ENCODE results near the gene CARS1.

The CARS1 gene
- total RNA-seq = 32.7 to 58.6 (median 53.0) reads per million in 4 donors

DNA sequence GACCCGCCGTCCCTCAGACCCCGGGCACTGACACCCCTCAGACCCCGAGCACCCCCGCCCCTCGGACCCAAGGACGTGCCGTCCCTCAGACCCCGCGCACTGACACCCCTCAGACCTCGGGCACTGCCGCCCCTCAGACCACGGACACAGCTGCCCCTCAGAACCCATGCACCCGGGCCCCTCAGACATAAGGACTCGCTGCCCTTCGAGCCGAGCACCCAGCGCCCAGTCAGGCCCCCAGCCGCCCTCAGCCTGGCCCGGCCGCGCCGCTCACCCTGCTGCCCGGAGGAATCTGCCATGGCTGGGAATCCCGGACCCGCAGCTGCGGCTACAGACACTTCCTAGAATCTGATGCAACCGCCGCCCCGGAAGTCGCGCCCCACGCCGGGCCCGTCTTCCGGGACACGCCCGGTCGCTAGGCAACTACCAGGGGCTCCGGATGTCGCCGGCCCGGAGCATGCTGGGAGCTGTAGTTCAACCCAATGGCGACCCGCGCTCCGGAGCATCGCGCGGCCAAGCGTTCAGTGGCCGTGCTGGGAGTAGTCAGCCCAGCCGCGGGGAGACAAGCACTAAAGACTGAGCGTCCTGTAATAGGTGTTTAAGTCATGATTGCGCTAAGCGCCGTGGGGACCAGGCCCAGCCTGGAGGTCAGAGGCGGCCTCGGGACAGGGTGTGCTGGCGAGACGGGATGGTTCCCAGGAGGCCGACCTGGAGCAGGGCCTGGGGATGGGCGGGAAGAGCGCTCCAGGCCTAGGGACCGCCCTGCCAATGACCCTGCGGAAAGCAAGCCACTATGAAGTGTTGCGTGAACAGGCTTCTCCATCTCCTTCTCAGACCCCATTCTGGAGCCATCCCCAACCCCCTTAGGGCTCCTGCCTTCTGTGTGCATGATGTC lies at the start of gene CARS1:
Gene CARS1, minus strand, starts transcription at position 355 of the 895 bp plus-strand sequence. Its CDS starts 56 bp downstream, at position 299.
- DNase-seq = peak; percentile 88 to 96 (median 91)

DNA sequence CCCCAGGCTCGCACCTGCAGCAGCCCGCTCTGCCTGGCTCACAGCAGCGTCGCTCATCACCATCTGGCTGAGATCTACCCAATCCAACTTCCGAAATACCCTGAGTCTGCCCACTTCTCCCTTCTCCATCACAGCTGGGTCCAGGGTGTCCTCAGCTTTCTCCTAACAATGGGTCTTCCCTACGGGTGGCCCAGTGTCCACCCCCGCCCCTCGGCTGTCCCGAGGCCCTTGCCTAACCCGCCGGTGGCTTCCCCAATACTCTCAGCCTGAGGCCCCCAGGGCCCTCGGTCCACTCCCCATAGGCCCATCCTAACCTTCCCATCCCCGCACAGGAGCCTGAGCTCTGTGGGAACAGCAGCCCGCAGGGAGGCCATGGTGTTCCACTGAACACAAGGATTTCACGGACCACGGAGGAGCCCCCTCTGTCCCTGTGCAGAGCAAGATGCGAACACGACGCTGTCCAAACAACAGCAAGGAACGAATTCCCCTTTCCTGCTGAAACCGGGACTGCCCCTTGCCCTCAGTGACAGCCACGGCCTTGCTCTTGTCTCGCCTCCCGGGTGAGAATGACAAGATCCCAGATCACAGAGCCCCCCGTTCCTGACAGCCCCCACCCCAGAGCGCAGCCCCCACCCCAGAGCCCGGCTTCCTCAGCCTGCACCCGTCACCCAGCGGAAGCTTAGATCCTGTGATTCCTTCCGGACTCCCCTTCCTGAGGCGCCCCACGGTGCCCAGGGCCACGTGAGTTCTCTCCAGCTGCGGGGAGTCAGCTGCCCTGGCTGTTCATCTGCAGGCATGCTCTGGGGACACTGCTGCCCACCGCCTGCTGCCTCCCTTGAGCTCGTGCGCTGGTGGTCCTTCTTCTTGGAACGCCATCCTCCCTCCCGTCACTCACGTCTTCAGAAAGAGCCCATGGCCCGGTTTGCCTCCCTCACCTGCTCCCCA lies 48.8 kb upstream of the CARS1 start:
- no peak for DNase-seq

DNA sequence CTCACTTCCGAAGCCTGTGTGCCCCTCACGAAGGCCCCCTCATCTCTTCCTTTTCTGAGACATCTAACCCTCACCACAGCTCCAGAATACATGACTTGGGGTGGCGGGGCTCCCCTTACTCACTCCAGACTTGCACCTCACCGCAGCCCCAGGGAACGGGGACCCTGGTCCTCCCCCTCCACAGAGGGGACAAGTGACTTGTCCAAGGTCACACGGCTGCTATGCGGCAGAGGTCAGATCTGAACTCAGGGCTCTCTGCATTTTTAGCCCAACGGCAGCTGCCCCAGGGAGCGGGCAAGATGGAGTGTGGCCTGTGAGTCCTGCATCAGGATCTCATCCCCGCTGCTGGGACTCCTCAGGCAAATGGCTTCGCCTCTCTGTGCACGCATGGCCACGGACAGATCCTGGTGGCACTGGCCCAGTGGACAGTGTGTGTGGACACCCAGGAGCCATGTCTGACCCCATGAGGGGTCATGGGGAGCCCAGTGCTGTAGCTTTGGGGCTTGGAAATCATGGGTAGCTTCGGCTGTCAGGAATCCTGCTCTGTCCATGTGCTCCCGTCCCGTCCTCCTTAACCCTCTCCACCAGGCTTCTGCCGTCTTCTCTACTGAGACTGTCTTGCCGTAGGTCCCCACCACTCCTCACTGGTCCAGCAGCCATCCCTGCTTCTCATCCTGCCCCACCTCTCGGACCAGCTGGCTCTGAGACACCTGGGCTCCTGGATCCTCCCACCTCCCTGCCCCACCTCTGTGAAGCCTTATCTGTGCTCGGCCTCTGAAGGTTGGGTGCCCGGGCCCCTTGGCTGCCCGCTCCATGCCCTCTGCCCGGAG lies 48.0 kb upstream of the CARS1 start:
- no peak for DNase-seq

DNA sequence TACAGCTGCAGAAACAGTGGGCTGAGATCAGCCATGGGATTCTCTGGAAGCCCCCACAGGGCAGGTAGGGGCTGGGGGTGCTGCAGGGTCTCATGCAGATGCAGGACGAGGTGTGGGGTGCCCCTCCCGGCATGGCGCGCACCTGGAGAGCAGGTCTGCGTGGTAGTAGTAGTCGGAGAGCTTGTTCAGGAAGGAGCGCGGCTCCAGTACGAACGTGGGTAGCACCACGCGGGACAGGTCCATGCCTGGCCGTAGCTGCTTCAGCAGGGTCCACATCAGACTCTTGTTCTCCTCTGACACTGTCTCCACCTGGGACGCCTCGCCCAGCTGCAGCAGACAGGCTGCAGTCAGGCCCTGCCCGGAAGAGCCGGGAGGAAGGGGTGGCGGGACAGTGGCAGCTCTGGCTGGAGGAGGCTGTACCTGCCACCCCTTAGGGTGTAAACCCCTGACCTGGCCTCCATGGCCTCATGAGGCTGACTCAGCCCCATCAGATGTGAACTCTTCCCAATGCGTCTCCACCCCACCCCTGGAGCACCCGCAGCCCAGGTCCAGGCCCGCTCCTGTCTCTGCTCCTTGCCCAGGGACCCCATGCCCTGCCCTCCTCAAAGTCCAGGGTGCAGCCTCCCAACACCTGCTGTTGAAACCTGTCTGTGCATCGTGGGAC lies 47.0 kb upstream of the CARS1 start:
- DNase-seq = no peak

DNA sequence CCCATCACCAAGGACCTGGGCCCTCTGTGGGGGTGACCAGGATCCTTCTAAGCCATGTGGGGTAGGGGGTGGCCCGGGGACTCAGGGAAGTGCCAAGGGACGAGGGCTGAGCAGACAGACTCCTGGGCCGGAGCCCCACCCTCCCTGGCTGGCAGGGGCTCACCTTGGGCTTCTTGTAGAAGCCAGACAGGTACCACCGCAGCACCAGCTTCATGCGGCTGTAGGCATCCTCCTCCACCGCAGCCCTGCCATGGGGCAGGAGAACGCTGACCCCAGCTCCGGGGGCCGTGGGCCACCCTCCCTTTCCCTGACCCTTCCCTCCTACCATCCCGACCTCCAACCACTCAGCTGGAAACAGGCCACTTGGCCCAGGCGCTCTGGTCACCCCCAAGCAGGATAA lies 45.9 kb upstream of the CARS1 start:
- no peak for DNase-seq

DNA sequence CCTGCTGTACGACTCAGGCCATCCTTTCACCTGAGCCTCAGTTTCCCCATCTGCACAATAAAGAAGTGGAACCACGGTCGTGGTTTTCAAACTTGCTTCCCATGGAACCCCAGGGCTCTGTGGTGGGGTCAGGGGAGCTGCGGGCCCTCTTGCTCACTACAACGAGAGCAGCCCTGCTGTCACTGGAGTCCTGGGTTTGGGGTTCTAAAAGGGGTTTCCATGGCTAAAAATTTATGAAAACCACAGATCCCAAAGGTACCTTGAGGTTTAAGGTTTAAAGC lies 45.4 kb upstream of the CARS1 start:
- no peak for DNase-seq

DNA sequence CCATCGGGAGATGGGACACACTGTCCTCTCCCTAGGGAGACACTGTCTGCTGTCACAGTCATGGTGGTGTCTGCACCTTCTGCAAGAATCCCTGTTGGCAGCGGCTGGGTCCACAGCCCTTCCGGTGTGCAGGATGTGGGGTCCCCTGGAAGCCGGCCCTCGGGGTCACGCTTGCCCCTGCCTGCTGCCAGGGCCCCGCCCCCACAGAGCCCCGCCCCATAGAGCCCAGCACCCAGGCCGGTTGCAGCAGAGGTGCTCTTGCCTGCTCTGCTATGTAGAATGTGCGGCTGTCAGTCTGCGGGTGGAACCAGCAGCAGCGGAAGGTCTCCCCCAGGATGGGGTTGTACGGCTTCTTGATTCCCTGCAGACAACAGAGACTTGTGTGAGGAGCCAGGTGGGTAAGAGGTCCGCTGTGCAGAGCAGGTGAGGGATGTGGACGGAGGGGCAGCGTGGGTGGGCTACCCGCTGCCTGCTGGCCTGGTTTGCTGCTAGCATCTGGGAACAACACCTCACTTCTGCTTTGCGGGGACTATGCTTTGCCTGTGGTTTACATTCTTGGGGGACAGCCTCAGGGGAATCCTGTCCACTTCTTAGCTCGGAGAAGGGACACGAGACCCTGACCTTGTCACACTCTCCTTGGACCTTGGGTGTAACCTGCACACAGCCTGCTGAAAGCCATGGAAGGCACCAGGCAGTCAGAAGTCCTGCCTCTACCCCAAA lies 44.9 kb upstream of the CARS1 start:
- no peak for DNase-seq

DNA sequence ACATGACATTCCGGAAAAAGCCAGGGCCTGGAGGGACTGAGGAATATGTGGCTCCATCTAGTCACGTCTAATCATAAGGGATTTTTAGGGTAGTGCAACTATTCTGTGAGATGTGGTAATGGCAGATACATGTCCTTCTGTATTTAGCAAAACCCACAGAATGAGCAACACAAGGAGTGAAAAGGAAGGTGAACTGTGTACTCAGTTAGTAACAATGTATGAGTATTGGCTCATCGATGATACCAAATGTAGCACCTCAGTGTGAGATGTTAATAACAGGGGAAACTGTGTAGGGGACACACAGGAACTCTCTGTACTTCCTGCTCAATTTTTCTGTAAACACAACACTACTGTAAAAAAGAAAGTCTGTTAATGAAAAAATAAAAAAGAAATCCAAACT lies 42.0 kb upstream of the CARS1 start:
- DNase-seq = no peak

DNA sequence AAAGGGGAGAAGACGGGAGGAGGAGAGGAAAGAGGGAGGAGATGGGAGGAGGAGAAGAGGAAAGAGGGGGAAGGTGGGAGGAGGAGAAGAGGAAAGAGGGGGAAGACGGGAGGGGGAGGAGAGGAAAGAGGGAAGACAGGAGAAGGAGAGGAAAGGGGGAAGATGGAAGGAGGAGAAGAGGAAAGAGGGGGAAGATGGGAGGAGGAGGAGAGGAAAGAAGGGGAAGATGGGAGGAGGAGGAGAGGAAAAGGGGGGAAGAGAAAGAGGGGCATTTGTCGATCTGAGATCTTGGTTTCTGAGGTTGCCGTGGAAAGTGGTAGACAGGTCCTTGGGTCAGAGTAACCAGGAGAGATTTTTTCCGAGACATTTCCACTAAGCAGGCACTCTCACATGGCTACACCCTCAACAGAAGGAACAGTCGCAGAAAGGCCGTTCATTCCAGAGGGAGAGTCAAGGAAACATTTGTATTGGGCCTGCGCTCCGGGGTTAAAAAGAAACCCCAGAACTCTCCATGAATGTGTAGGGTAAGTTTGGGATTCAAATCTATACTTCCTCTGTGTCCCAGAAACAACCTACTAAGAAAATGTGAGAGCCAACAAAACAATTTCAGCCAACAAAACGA lies 39.8 kb upstream of the CARS1 start:
- no peak for DNase-seq

DNA sequence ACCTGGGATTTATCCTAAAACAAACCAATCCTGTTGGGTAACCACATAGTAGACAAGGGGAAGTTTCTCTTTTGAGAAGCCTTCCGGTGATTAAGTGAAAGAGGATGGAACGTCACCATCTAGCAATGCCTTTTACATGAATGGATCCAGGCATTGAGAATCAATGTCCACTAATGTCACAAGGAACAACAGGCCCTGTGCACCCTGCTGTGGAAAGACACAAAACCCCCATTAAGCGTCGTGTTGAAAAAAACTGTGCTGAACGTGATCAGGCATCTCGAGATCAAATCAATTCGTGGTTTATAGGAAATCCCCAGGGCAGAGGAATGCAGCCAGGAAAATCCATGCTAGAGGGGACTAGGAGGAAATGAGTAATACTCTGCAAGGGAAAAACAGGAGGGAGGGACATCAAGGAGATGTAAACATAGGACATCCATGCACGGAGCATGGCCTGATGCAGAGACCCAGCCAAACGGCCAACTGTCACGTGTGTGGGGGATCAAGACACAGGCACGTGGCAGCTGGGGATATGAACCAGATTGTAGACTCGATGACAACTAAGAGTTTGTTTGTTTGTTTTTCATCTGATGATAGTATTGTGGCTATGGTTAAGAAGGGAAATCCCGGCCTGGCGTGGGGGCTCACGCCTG lies 38.6 kb upstream of the CARS1 start:
- no peak for DNase-seq

DNA sequence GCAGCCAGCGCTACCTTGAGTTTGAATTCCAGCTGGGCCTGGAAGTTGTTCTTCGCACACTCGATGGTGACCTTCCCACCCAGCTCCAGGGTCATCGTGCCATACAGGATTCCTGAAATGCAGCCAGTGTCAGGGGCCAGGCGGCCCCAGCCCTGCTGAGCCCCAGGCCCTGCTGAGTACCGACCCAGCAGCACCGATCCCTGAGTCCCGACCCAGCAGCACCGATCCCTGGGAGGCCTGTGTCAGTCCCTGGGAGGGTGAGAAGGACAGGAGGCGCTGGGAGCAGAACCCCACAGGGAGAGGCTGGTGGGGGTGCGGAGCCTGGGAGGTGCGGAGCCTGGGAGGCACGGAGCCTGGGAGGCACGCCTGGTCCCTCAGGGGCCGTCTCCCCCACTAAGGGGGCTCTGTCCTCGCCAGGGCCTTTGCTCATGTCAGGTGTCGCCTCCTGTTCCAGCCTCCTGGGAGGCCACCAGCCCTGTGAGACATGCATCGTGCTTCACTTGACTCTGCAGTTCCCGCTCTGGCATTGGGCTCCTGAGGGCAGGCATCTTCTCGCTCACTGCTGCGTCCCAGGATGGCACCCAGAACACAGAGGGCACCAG lies 37.1 kb upstream of the CARS1 start:
- DNase-seq = no peak

DNA sequence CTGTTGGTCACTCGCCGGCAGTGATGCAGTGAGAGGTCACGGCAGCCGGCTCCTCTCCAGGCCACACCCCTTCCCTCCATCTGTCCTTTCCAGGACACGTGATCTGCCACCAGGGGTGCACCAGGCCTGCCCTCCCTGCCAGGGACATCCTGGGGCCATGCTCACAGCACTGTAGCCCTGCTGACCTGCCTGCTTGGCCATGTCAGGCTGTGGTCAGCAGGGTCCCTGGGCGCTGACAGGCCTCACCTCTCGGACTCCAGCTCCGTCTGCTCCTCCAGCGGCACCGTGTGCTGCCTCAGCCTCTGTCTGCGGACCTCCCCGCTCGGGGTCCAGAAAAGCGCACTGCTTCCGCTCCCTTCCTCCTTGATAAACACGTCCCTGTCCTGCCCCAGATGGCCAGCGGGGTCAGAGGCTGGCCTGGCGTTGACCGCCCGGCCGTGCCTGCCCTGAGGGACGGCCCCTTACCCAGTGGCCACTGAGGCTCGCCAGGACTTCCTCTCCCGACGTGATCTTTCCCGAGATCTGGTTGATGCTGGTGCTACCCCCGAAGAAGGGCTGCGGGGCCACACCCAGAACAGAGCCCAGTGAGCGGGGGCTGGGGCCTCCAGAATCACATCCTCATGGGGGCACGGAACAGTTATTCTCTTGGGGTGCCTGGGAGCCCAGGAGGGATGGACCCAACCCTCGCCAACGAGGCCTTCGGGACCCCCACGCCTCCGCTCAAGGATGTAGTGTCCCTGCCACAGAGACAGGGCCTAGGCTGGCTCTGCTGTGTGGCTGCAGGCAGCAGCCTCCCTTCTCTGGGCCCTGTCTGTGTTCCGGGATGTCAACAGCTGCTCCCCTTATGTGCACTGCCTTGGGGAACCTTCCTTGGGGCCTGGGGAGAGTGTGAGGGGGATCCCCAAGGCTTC lies 36.3 kb upstream of the CARS1 start:
- no peak for DNase-seq

DNA sequence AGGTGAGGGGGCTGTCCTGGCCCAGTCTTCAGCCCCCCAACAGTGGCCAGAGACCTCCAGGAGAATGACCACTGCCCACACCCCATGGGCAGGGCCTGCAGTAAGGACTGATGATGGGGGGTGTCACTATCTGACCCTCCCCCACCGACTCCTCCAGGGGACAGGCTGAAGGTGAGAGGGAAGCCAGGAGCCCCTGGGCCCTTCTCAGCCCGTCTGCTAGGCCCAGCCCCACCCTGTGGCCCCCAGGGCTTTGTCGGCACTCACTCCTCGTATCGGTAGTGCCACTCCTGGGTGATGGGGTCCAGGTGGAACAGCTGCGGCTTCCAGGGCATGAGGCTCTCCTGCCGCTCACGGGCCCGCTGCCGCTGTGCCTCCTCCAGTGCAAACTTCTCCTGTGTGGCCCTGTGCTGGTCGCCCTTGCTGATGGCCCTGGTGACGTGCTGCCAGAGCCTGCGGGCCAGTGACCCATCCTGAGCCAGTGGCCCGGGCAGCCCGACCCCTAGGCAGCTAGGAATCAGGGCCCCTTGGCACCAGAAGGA lies 35.4 kb upstream of the CARS1 start:
- DNase-seq = no peak

DNA sequence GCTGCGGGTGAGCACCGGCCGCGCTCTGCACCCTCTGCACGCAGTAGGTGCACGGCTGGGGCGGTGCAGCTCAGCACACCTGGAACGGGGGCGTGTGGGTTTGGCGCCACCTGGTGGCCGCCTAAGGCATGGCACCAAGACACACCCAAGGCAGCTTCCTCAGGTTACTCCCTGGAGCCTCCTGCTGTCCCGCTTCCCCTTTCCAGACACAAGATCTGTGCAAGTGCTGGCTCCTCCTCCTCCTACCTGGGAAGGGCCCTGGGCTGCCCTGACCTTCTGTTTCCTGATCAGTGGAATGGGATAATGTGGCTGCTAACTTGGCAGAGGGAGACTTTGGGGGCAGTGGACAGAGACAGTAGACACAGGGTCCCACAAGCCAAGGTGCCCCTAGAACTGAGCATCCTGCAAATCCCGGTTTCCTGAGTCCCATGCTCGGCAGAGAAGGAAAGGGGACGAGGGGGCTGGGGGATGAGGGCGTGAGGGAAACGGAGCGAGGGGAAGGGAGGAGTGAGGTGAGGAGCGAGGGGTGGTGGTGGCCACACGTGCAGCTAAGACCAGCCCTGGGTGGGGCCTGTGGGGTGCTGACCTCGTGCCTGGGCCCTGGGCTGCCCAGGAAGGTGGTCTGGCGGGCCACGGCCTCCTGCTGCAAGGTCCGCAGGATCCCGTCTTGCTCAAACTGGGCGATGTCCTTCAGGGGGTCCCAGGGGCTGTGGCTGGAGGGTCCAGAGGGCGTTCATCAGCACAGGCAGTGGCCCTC lies 34.8 kb upstream of the CARS1 start:
- DNase-seq = peak; percentile 45 to 72 (median 62)

DNA sequence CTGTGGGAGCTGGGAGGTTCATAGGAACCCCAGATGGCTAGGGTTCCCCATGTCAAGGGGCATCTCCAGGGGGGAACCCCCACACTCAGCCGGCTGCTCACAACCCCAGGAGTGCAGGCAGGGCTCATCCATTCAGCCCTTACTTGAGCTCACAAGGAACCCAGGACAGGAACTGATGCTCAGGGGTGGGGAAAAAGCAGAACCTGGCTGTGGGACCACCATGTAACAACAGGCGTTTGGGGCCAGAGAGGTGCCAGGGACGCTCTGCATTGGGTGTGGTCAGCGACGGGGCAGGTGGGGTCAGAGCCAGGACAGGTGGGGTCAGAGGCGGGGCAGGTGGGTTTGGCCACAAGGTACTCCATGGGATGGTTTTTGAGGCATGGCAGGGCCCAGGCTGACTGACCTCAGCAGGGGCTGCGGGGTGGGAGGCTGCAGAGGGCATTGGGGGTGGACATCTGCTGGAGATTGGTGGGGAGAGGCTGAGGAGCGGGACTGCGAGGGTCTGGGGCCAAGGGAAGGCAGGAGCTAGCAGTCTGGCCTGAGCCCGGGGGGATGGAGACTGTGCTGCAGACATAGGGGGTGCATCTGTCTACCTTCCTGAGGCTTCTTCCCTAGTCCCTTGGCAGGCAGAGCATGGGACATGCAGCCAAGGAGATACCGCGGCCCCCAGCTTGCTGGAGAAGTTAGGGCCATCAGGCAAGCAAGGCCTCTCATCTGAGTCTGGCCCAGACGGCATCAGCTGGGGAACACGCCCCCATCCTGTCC lies 34.0 kb upstream of the CARS1 start:
- no peak for DNase-seq

DNA sequence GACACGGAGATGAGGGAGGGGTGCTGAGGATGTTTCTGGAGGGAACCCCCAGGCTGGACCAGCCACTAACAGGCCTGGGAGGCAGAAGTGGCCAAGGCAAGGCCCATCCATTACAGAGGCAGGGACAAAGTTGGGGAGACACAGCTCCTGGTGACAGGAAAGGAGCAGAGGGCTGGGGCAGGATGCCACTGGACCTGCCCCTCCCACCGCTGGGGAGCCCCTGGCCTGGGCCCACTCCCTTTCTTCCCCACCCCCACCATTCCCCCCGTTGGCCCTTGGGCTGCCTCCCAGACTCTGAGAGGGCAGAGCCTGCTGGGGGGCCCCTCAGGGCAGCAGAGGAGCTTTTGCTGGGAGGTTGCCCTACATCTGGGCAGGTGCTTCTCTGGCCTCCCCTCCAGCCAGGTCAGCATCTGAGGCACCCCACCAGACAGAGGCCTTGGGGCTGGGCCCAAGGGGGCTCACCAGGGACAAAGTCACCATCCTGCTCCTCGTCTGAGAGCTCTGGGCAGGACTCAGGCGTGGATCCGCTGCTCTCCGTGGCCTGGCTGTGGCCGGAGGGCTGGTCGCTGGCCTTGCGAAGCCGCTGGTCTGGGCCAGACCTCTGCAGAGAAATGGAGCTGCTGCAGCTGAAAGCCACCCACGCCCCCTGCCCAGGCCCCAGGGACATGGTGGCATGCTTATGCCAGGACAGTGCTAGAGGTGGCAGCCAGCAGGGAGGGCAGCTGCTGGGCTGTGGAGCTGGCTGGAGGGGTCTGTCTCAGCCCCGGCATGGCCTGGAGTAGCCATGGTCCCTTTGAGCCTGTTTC lies 33.1 kb upstream of the CARS1 start:
- no peak for DNase-seq

All from T-helper 1 cell (primary cell).